DND-41 (cell line): ENCODE results near the gene LHX5.

Source experiments
- ATAC-seq: fragments of 200-7000 bp; cut with Tn5 transposase; 3 replicates; pipeline ENCODE4 v1.9.1; 2021; ENCODE audit warnings: low read depth; ENCODE audit not compliant: insufficient read depth
- DNase-seq: peaks from one replicate; pipeline ENCODE4 v3.0.0-alpha.2; 2020
- H2AFZ ChIP-seq: 2 replicates; pipeline ENCODE4 v1.6.0; 2012; ENCODE audit warnings: low read depth, low read length
- H3K27ac ChIP-seq: 2 replicates; pipeline ENCODE4 v1.5.1; 2012; ENCODE audit warnings: low read length, inconsistent platforms
- H3K27me3 ChIP-seq: fragments of 200-600 bp; sonication (generic); 2 replicates; pipeline ENCODE4 v1.6.0; 2012; ENCODE audit warnings: low read length, mild to moderate bottlenecking, inconsistent platforms; ENCODE audit not compliant: insufficient read depth, poor library complexity
- H3K36me3 ChIP-seq: 2 replicates; pipeline ENCODE4 v1.5.1; 2012; ENCODE audit warnings: low read length, inconsistent platforms; ENCODE audit not compliant: insufficient read depth
- H3K4me1 ChIP-seq: 2 replicates; pipeline ENCODE4 v1.5.1; 2012; ENCODE audit warnings: mild to moderate bottlenecking, low read length; ENCODE audit not compliant: insufficient read depth
- H3K4me2 ChIP-seq: 2 replicates; pipeline ENCODE4 v1.6.0; 2012; ENCODE audit warnings: mild to moderate bottlenecking, moderate library complexity, low read length, inconsistent platforms; ENCODE audit not compliant: insufficient read depth
- H3K4me3 ChIP-seq, 2 experiments: fragments of 200-600 bp in 1 of 2; shearing (Covaris generic) in 1 of 2; 2 replicates each; pipeline ENCODE4 v1.5.1; 2012 to 2016; ENCODE audit warnings: inconsistent platforms in 2 of 2, low read length in 2 of 2, mild to moderate bottlenecking in 2 of 2, low read depth in 1 of 2, moderate library complexity in 1 of 2
- H3K79me2 ChIP-seq: 2 replicates; pipeline ENCODE4 v1.6.0; 2012; ENCODE audit warnings: low read length, inconsistent platforms; ENCODE audit not compliant: insufficient read depth
- H3K9ac ChIP-seq: 2 replicates; pipeline ENCODE4 v1.6.0; 2012; ENCODE audit warnings: low read depth, mild to moderate bottlenecking, inconsistent platforms, low read length, moderate library complexity
- H3K9me3 ChIP-seq: 2 replicates; pipeline ENCODE4 v1.5.1; 2012; ENCODE audit warnings: low read length, moderate library complexity, mild to moderate bottlenecking, inconsistent platforms; ENCODE audit not compliant: insufficient read depth, severe bottlenecking
- H4K20me1 ChIP-seq: 2 replicates; pipeline ENCODE4 v1.6.0; 2012; ENCODE audit warnings: low read length; ENCODE audit not compliant: insufficient read depth
- EZH2 ChIP-seq: IDR thresholded peaks from 3 replicates; pipeline ENCODE4 v1.6.1; 2012; ENCODE audit warnings: borderline replicate concordance, low read depth, mild to moderate bottlenecking, moderate library complexity, low read length, inconsistent platforms; ENCODE audit not compliant: severe bottlenecking
- TF ChIP-seq, protein P1 (sequence below): IDR thresholded peaks from 2 replicates; pipeline ENCODE4 v1.5.1; 2012; ENCODE audit warnings: borderline replicate concordance, low read length, moderate library complexity, mild to moderate bottlenecking; ENCODE audit not compliant: poor library complexity, severe bottlenecking; ENCODE audit errors: extremely low read depth

LHX5 gene

DNA sequence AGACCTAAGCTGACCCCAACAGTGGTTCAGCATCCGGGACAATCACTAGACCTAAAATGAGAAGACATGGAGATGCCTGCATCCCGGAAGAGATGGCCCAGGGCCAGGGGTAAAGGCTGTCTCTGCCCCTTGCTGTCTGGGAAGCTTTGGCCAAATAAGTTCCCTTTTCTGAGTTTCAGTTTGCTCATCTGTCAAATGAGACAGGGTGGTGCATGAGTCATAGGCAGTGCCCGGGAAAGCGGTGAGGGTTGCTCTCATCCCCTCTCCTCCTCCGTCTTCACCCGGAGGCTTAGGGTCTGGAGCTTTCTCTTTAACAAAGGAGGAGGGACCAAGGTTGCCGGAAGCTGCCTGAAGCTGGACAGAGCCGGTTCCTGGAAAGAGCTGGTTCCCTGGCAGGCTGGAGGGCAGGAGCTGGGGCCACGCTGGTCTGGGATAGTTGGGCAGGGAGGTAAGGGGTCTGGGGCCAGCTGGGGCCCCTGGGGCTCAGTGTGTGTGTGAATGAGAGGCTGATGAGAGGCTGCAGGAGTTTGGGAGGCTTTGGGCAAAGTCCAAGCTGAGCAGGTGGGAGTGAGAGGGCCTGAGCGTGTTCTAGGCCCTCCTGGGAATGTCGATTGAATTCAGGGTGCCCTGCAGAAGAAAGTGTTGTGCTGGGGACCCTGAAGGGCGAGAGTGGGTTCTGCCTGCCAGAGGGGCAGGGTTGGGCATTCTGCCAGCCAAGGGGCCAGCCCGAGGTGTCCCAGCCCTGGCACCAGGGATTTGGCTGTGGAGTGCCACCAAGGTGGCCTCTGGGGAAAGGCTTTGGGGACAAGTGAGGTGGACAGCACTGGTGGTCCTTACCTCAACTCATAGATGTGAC lies 49.4 kb downstream of the LHX5 start, which contains the start of gene SDSL:
Gene SDSL (plus strand): TSS at position 351 of the 856 bp plus-strand sequence. CDS start 5,603 bp downstream, outside the sequence.
- Histone ChIP-seq H3K4me1 (0 out of 2 replicates have a peak, but pooled peaks cover 3% of the 10 kb centered on the region), H3K9ac (peak within 1 kb of the TSS; percentile 28; the same call in 1 of the 2 replicates), H3K4me2 (peak within 1 kb of the TSS; percentile 24), H3K4me3 (peak within 1 kb of the TSS in 1 of 2 experiments; percentile 45; a peak in 2 of 4 replicates), H3K27me3 (no peaks in the 10 kb centered on the region), H3K9me3 (no peaks in the 10 kb centered on the region), H4K20me1 (no peaks in the 10 kb centered on the region), H2AFZ (0 out of 2 replicates have a peak within 1 kb of the TSS, but pooled peaks have one; percentile 8), H3K79me2 (no peaks in the 10 kb centered on the region), H3K27ac (no peak within 1 kb of the TSS), H3K36me3 (no peaks in the 10 kb centered on the region)
- peak; percentile 93 for ATAC-seq
- DNase-seq: peak; percentile 65
- TF ChIP-seq, protein P1, sequence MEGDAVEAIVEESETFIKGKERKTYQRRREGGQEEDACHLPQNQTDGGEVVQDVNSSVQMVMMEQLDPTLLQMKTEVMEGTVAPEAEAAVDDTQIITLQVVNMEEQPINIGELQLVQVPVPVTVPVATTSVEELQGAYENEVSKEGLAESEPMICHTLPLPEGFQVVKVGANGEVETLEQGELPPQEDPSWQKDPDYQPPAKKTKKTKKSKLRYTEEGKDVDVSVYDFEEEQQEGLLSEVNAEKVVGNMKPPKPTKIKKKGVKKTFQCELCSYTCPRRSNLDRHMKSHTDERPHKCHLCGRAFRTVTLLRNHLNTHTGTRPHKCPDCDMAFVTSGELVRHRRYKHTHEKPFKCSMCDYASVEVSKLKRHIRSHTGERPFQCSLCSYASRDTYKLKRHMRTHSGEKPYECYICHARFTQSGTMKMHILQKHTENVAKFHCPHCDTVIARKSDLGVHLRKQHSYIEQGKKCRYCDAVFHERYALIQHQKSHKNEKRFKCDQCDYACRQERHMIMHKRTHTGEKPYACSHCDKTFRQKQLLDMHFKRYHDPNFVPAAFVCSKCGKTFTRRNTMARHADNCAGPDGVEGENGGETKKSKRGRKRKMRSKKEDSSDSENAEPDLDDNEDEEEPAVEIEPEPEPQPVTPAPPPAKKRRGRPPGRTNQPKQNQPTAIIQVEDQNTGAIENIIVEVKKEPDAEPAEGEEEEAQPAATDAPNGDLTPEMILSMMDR: no peak
- no peak for TF ChIP-seq EZH2

- Histone ChIP-seq H3K4me3 (no peak overlapping the region), H3K27ac (no peak overlapping the region), H4K20me1 (no peaks in the 10 kb centered on the region), H3K79me2 (no peaks in the 10 kb centered on the region), H3K9me3 (no peaks in the 10 kb centered on the region), H3K27me3 (no peaks in the 10 kb centered on the region), H2AFZ (no peak overlapping the region), H3K36me3 (no peaks in the 10 kb centered on the region), H3K4me2 (no peak overlapping the region), H3K4me1 (0 out of 2 replicates have a peak, but pooled peaks cover 3% of the 10 kb centered on the region), H3K9ac (no peak overlapping the region)
- TF ChIP-seq, protein P1: no peak
- TF ChIP-seq EZH2: no peak
- ATAC-seq (no peak), DNase-seq (no peak)
These were observed 50.6 kb downstream of the LHX5 start for GRCh38 chr12:113420996-113421595.

- H3K4me2 ChIP-seq: no peak overlapping the region
- no peak for TF ChIP-seq EZH2
- TF ChIP-seq, protein P1: no peak
- DNase-seq: no peak
- H3K9ac ChIP-seq: no peak overlapping the region
- H3K4me1 ChIP-seq: 0 out of 2 replicates have a peak, but pooled peaks cover 3% of the 10 kb centered on the region
- no peaks in the 10 kb centered on the region for H3K27me3 ChIP-seq
- no peaks in the 10 kb centered on the region for H3K79me2 ChIP-seq
- H3K9me3 ChIP-seq: no peaks in the 10 kb centered on the region
- no peaks in the 10 kb centered on the region for H4K20me1 ChIP-seq
- H2AFZ ChIP-seq: no peak overlapping the region
- no peak for ATAC-seq
- no peaks in the 10 kb centered on the region for H3K36me3 ChIP-seq
- no peak overlapping the region for H3K4me3 ChIP-seq
- H3K27ac ChIP-seq: no peak overlapping the region
These were observed 53.3 kb downstream of the LHX5 start for GRCh38 chr12:113418213-113418879.
